GM15510 (cell line): Measurements from ENCODE around the gene TMEM132D.

Source experiments
- POLR2A ChIP-seq: IDR thresholded peaks from 3 replicates; pipeline ENCODE4 v1.6.1; 2011; ENCODE audit warnings: borderline replicate concordance; ENCODE audit not compliant: insufficient read length; ENCODE audit errors: extremely low read depth

Gene TMEM132D

DNA sequence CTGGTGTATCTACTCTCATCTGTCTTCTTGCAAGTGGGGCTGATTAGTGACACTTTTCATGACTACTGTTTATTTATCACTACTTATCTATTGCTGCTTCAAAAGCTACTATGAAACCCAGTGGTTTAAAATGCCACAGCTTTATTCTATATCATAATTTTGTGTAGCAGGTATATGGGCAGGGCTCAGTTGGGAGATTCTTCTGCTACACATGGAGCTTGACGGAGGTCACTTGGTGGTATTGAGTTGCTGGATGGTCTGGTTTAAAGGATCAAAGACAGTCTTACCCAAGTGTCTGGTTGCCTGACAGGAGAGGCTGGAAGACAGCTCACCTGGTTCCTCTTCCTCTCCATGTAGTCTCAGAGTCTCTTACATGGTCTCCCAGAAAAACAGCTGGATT lies 222.7 kb downstream of the TMEM132D start:
- no peak for TF ChIP-seq POLR2A

DNA sequence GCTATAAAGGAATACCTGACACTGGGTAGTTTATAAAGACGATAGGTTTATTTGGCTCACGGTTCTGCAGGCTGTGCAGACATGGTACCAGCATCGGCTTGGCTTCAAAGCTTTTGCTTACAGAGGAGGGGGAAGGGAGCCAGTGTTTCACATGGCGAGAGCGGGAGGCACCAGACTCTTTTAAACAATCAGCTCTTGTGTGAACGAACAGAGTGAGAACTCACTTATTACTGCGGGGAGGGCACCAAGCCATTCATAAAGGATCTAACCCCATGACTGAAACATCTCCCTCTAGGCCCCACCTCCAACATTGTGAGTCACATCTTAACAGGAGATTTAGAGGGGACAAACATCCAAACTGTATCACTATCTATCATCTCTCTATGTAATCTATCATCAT lies 227.4 kb downstream of the TMEM132D start:
- TF ChIP-seq POLR2A = no peak

DNA sequence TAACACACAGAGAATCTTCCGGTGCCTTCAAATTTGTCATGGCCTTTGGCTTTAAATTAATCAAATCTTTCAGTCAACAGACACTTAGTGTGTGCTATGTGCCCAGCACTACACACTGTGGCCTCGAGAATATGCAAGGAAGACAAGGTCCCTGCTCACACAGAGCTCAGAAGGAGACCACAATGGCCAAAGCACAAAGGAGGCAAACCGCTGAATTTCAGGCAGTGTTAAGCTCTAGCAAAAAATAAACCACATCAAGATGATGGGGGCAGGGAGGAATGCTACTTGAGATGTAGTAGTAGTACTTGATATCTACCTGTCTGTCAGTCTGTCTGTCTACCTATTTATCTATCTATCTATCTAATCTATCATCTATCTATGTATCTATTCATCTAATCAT lies 227.9 kb downstream of the TMEM132D start:
- no peak for TF ChIP-seq POLR2A

DNA sequence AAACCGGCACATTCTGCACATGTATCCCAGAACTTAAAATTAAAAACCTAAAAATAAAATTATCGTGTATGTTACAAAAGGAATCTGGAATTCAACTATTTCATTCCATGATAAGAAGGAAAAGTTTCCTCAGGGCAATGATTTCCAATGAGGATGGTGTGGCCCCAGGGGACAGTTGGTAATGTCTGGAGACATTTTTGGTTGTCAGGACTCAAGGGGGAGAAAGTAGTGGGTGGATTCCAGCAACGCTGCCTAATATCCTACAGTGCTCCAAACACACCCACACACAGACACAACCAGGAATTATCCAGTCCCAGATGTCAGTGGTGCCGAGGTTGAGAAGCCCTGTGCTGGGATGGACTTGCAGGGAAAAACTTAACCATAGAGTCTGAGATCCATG lies 228.3 kb downstream of the TMEM132D start:
- no peak for TF ChIP-seq POLR2A

DNA sequence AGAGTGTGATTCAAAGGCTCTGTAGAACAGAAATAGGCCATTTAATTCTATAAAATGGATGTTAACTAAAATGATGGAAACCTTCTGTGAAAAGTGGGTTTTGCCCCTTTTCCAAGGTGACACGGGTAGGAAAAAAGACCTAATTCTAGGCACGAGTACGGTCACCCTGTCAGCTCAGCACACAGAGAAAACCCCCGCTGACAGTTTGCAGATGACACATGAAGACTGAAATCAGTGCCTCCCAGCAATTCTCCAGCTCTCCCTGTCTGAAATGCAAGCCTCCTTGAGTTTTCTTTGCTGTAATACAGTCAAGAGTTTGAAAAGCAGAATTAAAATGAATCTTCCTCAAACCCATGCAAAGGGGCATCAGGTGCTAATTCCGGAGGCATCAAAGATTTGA lies 230.0 kb downstream of the TMEM132D start:
- TF ChIP-seq POLR2A = no peak

DNA sequence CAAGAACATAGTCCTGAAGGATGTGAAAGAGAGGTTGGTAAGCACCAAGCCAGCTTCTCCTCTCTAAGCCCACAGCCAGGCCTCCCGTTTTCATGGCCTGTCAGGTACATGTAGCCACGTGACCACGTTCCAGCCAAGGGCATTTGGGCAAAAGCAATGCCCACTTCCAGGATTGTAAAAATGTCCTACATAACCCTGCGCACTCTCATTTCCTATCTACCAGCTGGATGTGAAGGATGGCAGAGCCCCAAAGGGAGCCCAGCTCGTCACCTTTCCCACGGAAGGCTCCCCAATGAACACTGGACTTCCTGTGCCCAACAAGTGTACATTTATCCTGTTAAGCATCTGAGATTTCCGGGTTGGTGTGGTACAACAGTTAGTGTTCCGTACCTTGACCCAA lies 231.7 kb downstream of the TMEM132D start:
- TF ChIP-seq POLR2A = no peak

DNA sequence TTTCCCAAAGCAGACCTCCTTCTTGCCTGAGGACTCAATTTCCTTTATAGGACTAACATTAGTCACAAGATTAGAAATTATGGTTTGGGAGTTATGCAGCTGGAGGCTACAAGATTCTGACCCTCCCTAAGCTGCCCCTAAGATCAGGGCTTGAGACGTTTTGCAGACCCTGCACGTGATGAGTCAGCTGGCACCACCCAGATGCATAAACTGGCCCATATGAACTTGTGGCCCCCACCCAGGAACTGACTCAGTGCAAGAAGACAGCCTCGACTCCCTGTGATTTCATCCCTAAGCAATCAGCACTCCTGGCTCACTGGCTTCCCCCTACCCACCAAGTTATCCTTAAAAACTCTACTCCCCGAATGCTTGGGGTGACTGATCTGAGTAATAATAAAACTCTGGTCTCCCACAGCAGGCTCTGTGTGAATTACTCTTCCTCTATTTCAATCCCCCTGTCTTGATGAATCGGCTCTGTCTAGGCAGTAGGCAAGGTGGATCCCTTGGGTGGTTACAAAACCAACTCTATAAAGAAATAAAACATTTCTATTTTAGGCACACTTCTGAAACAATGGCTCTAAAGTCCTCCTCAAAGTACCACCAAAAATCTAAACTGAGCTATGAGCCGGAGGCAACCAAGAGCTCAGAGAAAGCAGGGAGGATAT lies 233.4 kb downstream of the TMEM132D start:
- TF ChIP-seq POLR2A = no peak

DNA sequence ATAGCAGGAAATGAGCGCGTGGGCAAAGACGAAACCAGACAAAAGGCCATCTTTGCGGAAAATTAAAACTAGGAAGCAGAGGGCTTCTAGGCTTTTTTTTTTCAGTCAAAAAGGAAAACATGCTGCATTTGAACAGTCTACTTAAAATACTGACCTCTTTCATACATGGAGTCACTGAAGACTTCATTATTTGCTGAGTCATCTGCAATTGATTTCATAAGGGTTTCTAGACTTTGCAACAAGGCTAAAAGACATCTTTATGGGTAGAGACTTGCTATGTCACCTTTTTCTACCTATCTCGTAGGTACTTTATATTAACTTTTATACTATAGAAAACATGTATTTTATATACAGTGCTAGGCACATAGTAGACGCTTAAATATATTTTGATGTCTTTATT lies 238.4 kb downstream of the TMEM132D start:
- TF ChIP-seq POLR2A = no peak

DNA sequence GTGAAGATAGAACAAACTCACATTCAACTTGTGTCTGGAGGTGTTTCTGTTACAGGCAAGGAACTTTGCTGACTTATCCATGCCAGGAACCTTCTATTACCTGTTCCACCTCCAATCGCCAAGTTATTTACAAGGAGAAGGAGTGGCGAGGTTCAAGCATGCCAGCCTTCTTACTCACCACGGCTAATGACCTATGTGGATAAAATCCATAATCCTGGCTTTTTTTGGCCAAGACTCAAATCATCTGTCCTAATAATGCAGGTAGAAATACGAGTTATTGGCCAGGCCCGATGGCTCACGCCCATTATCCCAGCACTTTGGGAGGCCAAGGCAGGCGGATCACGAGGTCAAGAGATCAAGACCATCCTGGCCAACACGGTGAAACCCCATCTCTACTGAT lies 241.6 kb downstream of the TMEM132D start:
- TF ChIP-seq POLR2A = no peak

DNA sequence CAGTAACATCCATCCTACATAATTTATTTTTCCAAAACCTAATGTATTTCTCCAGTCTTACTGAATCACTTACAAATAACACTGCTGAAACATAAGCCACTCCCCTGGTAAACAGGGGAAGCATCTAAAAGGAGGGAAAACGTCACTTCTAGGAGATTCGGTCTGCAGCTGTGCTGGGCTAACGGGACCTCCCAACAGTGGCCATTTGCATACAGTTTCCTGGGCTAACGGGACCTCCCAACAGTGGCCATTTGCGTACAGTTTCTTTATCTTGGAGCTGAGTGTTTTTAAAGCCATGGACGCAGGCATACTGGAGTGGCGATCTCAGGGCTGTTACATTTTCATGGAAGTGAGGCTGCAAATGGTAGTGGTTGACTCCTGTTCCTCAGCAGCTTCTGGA lies 242.9 kb downstream of the TMEM132D start:
- no peak for TF ChIP-seq POLR2A

DNA sequence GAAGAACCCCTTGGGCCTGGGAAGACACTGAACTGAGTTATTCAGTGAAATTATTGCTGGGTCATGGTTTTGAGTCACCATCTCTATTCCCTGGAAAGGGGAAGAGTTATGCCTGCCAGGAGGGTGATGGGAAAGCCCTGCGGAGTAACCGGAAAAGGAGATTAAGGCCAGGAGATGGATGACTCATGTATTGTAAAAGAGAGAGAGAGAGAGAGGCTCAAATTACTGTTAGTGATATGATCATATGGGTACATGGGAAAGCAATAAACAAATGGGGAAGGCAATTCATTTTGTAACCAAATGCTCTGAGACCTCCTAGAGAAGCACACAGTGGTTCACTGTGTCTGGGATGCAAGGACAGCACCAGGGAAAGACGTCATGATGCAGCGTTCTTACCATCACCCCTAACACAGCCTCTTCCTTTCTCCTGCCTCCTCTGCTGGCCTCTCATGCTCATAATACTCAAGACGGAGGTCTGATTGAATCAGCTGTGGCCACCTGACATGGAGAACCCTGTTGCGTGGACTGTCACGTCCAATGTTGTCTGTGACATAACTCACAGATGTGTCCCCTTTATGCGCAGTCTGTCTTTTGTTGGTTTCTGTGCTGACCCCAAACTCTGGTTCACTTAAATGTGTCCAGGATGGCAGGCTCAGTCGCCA lies 243.7 kb downstream of the TMEM132D start:
- no peak for TF ChIP-seq POLR2A

DNA sequence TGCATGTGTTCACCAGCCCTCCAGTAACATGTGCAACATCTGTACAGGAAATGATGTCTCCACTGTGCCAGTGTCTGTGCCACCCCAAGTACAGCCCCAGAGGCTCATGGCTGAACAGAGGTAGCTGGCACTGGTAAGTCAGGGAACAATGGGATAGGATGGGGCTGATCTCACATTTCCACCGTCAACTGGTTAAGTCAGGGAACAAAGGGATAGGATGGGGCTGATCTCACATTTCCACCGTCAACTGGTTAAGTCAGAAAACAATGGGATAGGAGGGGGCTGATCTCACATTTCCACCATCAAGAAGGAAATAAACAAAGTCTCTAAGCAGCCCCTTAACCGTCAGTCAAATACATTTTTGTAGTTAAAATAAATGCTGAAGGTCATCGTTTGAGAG lies 246.6 kb downstream of the TMEM132D start:
- no peak for TF ChIP-seq POLR2A

DNA sequence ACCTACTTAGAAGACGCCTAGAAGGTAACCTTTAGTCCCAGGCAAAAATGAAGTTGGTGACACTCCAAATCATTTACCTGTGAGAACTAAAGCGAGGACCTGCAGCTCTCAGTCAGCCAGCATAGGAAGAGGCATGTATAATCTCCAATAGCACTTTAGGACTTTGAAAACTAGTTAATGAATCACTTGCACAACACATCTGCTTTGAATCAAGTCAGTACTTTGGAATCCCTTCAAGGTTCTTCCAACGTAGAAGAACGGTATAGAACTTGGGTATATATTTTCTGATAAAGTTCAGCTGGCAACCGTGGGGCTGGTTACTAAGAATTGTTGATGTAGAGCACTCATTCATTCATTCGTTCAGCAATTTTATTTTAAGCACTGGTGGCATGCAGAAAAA lies 251.9 kb downstream of the TMEM132D start:
- TF ChIP-seq POLR2A = no peak

DNA sequence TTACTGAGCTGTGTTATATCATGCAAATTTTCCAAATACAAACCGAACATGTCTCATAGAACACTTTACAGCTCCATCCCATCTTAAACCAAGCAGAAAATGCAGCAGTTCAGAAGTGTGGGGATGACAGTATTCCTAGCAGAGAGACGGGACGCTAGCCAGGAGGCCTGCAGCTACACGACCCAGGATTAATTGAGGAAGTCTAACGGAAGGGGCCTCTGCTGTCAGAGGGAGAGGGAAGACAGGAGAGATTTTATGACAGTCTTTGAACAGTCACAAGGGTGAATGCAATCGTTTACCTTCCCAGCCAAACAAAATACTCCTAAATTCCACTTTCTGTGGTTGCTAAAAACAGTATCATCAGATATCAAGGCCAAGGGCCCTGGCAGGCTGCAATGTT lies 261.9 kb downstream of the TMEM132D start:
- TF ChIP-seq POLR2A = no peak

DNA sequence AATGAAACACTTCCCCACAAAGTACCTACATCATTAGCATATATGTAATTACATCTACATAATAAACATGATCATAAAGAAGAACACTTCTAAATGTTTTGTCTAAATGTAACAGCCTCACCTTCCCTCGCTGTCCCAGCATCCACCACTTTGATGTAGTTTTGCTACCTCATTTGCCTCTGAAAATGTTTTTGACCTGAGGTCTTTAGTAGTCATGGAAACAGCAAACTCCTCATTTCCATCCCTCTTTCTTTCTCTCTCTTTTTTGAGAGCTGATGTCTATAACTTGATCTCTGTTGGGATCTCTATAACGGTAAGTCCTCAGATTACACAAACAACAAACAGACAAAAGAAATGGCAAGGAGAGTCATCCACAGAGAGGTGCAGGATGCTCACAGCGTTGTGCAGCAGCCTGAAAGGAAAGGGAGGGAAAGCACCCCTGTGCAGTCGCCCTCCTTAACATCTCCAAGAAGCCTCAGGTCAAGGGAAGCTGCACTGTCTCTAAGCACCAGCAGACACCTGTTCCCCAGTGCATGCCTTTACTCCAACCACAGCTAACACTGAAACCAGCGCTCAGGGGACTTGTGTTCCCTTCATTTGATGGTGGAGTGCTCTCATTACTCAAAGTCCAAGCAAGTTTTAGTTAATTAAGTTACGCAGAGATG lies 268.7 kb downstream of the TMEM132D start:
- no peak for TF ChIP-seq POLR2A

DNA sequence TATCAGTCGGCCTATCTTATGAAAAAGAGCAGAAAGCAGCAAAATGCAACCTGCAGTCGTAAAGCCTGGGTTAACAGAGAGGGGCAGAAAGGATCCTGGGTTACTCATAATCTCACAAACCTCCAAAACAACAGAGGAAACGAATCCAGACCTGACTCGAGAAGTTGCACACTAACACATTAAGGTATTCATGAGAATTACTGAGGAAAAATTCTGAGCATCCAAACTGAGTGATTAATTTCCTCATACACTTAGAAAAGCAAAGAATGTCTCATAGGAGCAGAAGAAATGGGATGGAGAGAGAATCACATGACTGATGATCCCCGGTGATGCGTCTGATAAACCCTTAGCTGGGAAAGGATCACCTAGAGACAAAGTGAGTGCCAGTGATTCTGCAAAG lies 272.5 kb downstream of the TMEM132D start:
- no peak for TF ChIP-seq POLR2A
